Neuron (in vitro differentiated cells): ENCODE data around the gene KIN.

Experiments
- H2AFZ ChIP-seq: one replicate; pipeline ENCODE4 v1.6.1; 2013; ENCODE audit warnings: low read depth, mild to moderate bottlenecking, inconsistent platforms, low read length, moderate library complexity
- H3K27me3 ChIP-seq: one replicate; pipeline ENCODE4 v1.6.1; 2013; ENCODE audit warnings: low read length; ENCODE audit not compliant: insufficient read depth
- H3K36me3 ChIP-seq: one replicate; pipeline ENCODE4 v1.6.1; 2013; ENCODE audit warnings: low read length; ENCODE audit not compliant: insufficient read depth
- H3K4me1 ChIP-seq: one replicate; pipeline ENCODE4 v1.6.1; 2013; ENCODE audit warnings: low read length; ENCODE audit not compliant: insufficient read depth
- H3K4me3 ChIP-seq: 2 replicates; pipeline ENCODE4 v1.5.1; 2013; ENCODE audit warnings: mild to moderate bottlenecking, low read length, moderate library complexity
- H3K9me3 ChIP-seq: one replicate; pipeline ENCODE4 v1.6.1; 2013; ENCODE audit warnings: low read length

The KIN gene

DNA sequence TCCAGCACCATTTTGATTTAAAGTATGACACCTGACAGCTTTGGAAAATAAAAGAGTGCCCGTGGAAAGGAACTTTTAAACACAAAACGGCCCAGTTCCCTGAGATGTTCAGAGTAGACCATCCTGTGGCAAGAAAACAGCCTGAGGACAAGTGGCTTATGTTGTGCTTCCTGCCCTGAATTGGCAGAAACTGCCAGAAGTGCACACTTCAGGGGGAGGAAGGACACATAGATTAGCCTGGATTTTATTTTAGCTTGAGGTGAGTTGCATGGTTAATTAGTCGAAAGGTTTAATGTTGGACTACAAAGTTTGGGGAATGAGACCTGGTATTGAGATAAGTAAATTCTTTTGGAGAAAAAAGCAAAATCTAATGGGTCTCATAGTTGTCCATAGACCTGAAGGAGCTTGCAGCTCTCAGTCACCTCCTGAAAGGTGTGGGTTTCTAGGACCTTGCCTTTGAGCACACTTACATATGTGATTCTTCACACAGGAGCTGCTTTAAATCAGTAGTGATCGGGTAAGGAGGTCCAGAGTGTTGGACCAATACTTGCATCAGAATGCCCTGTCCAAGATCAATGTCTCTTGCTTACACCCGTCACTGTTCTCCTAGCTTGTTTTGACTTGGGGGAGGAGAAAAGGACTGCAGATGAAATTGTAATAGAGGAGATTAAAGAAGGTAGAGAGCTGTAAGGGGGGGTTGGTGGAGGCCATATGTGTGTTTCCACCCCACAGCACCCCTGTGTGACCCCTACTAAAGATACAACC, 79.8 kb downstream of the KIN start:
- H3K27me3 ChIP-seq, result peaks cover 4% of the 10 kb centered on the region

DNA sequence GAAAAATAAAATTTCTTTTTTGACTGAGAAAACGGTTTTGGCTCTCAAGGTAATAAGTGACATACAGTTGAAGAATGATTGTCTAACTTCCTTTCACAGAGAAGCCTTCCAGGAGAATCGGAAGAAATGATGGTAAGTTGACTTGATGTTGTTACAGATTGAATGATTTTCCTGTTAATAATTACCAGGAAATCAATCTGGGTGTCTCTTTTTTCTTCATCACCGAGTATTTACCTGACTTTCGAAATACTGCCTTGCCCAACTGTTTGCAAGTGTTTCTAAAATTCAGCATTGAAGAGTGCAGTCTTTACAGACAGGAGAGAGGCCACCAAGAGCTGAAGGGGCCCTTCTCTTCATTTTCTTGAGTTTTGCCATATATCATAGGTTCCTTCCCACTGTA, 80.7 kb downstream of the KIN start:
- Histone ChIP-seq H3K27me3 (peaks cover 4% of the 10 kb centered on the region), H2AFZ (no peak overlapping the region), H3K4me1 (no peaks in the 10 kb centered on the region), H3K9me3 (no peaks in the 10 kb centered on the region), H3K4me3 (no peak overlapping the region), H3K36me3 (no peaks in the 10 kb centered on the region)

More for the DNA sequence above, 79.8 kb downstream of the KIN start:
- H3K4me1 ChIP-seq, result no peaks in the 10 kb centered on the region
- H3K36me3 ChIP-seq, result no peaks in the 10 kb centered on the region
- no peak overlapping the region for H2AFZ ChIP-seq
- H3K4me3 ChIP-seq, result no peak overlapping the region
- no peaks in the 10 kb centered on the region for H3K9me3 ChIP-seq

DNA sequence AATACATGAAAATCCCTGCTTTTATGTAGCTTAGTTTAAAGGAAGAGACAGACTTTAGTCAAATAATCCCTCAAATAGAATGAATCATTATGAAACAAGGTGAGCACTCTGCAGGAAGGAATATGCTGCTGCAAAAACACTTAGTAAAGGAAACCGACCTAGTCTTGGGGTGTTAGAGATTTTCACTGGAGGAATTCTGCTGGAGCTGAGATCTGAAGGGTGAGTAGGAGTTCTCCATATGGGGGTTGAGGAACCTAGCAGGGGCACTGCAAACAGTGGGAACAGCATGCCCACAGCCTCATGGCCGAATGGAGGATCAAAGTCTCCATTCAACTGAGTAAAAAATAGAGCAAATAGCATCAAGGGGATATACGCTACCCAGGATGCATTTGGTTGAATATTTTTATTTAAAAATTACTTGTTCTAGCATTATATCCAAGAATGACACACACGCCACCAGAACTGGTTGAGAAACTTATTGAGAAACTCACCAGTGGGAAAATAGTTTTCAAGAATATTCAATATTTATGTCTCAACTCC, 81.2 kb downstream of the KIN start:
- H3K27me3 ChIP-seq, result peaks cover 4% of the 10 kb centered on the region
- no peaks in the 10 kb centered on the region for H3K4me1 ChIP-seq
- no peaks in the 10 kb centered on the region for H3K36me3 ChIP-seq
- no peak overlapping the region for H3K4me3 ChIP-seq
- H3K9me3 ChIP-seq, result no peaks in the 10 kb centered on the region
- no peak overlapping the region for H2AFZ ChIP-seq

DNA sequence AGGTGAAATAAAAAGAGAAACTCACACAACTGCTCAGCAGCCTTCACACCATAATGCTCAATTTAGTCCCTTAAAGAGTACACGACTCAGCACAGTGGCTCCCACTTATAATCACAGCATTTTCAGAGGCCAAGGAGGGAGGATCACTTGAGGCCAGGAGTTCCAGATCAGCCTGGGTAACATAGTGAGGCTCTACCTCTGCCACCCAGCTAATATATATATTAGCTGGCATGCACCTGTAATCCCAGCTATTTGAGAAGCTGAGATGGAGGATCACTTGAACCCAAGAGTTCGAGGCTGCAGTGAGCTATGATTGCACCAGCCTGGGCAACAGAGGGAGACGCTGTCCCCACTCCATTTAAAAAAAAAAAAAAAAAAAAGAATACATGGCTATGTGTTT, 82.5 kb downstream of the KIN start:
- Histone ChIP-seq H3K9me3 (no peaks in the 10 kb centered on the region), H3K27me3 (peaks cover 4% of the 10 kb centered on the region), H3K36me3 (no peaks in the 10 kb centered on the region), H2AFZ (no peak overlapping the region), H3K4me3 (no peak overlapping the region), H3K4me1 (peaks cover 3% of the 10 kb centered on the region)

DNA sequence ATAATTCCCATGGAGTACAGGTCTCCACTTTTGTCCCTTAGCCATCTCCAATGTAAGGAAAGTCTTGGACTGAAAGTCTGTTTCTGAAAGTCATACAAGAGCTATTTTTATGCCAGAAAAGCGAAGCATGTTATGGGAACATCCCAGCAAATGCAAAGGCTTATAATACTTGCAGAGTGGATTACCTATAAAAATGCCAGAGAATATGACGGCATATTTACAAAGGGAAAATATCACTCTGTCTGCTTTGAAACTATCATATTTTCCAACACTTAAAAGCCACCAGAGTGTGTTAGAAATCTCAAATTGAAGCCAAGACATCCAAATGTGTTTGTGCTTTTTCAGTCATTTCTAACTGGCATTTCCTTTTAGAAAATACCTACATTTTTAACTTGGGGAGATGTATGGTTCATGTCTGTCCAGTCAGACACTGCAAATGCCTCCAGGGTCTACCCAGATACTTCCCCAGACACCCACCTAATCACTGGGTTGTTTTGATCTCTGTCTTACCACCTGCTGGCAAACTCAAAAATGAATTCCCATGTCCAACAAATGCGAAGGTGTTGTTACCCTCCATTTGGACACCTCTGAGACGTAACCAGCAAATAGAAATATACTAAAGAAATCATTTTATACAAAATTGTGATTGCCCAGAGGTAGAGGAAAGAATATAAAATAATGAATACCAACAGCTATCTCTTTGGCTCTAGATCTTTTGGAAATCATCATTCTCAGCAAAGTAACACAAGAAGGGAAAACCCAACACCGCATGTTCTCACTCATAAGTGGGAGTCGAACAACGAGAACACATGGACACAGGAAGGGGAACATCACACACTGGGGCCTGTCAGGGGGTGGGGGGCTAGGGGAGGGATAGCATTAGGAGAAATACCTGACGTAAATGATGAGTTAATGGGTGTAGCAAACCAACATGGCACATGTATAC, 83.4 kb downstream of the KIN start:
- no peaks in the 10 kb centered on the region for H3K9me3 ChIP-seq
- no peak overlapping the region for H3K4me3 ChIP-seq
- no peaks in the 10 kb centered on the region for H3K36me3 ChIP-seq
- peaks cover 3% of the 10 kb centered on the region for H3K4me1 ChIP-seq
- peaks cover 4% of the 10 kb centered on the region for H3K27me3 ChIP-seq
- no peak overlapping the region for H2AFZ ChIP-seq

DNA sequence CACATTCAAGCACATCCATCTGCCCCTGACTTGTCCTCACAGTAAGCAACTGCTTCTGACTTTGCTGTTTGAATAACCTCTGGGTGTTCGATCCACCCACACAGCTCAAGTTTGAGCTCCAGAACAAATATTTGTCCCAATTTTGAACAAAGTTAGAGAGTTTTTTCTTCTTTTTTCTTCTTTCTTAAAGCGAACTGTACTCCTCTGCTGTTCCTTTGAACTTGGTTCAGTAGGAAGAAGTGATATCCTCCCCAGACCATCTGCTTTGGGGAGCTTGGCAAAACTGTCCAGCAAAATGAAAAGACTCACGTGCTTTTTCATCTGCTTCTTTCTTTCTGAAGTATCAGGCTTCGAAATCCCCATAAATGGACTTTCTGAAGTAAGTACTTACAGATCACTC, 84.7 kb downstream of the KIN start, which contains the start of gene ITIH2:
TSS of gene ITIH2 (plus strand) at position 177 of the 400 bp plus-strand sequence. CDS start at position 296, 119 bp downstream.
- no peaks in the 10 kb centered on the region for H3K9me3 ChIP-seq
- no peaks in the 10 kb centered on the region for H3K36me3 ChIP-seq
- peaks cover 4% of the 10 kb centered on the region for H3K27me3 ChIP-seq
- peaks cover 3% of the 10 kb centered on the region for H3K4me1 ChIP-seq
- H2AFZ ChIP-seq, result no peak within 1 kb of the TSS
- H3K4me3 ChIP-seq, result no peak within 1 kb of the TSS

DNA sequence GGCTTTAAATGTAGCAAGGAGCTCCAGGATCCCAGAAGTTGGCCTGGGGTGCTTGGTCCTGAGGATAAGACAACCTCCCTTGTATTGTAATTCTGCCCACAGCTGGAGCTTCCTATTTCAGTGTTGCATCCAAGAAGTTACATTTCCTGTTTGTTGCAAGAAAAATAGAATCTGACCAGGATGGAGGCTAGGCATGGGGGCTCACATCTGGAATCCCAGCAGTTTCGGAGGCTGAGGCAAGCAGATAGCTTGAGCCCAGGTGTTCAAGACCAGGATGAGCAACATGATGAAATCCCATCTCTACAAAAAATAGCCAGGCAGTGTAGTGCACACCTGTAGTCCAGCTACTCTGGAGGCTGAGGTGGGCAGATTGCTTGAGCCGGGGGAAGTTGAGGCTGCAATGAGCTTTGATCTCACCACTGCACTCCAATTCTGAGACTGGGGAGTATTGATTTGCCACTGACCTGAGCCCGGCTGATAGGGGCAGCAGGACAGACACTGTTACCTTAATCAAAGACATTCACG, 85.4 kb downstream of the KIN start:
- no peaks in the 10 kb centered on the region for H3K36me3 ChIP-seq
- H3K4me1 ChIP-seq, result peaks cover 3% of the 10 kb centered on the region
- H3K4me3 ChIP-seq, result no peak overlapping the region
- H2AFZ ChIP-seq, result no peak overlapping the region
- peaks cover 4% of the 10 kb centered on the region for H3K27me3 ChIP-seq
- H3K9me3 ChIP-seq, result no peaks in the 10 kb centered on the region

DNA sequence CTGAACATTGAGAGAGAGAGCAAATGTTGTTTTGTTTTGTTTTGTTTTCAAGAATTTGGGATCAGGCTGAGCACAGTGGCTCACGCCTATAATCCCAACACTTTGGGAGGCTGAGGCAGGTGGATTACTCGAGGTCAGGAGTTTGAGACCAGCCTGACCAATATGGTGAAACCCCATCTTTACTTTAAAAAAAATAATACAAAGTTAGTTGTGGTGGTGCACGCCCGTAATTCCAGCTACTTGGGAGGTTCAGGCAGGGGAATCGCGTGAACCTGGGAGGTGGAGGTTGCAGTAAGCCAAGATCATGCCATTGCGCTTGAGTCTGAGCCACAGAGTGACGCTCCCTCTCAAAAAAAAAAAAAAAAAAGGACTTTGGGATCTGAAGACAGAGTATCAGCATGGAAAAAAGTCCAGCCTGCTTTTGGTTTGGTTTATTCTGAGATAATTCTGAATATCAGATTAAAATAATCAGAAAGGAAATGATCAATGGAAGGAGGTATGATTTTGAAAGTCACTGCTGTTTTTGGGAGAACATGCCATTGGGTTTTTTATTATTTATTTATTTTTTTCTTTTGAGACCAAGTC, 86.5 kb downstream of the KIN start:
- H2AFZ ChIP-seq, result no peak overlapping the region
- no peak overlapping the region for H3K4me3 ChIP-seq
- no peaks in the 10 kb centered on the region for H3K36me3 ChIP-seq
- H3K27me3 ChIP-seq, result peaks cover under 1% of the 10 kb centered on the region
- peaks cover 3% of the 10 kb centered on the region for H3K4me1 ChIP-seq
- H3K9me3 ChIP-seq, result no peaks in the 10 kb centered on the region
